ENCODE measurements around the gene TMCO1.
"Not testable (repeated sequence)": the region's sequence is repeated elsewhere in the genome, so short reads cannot be mapped to it uniquely, and the experiment has no call there.

The TMCO1 gene

GRCh38 chr1:165768513-165769394, at the start of gene TMCO1:
TSS of gene TMCO1 (minus strand) at chr1:165768868. CDS start at chr1:165768751, 117 bp downstream.
- DNase-seq: peak; percentile 77

GRCh38 chr1:165816826-165817497, 48.3 kb upstream of the TMCO1 start:
- no peak for DNase-seq

- no peak for DNase-seq
Observed at GRCh38 chr1:165816157-165816556, 47.5 kb upstream of the TMCO1 start.

- no peak for DNase-seq
Observed at GRCh38 chr1:165815725-165816124, 47.1 kb upstream of the TMCO1 start.

GRCh38 chr1:165807613-165808012, 38.9 kb upstream of the TMCO1 start:
- DNase-seq: no peak

- not testable (repeated sequence) for DNase-seq
Observed at GRCh38 chr1:165804513-165804912, 35.8 kb upstream of the TMCO1 start.

- no peak for DNase-seq
Observed at GRCh38 chr1:165799387-165799786, 30.7 kb upstream of the TMCO1 start.

GRCh38 chr1:165795894-165796293, 27.2 kb upstream of the TMCO1 start:
- no peak for DNase-seq

- DNase-seq: no peak
Observed at GRCh38 chr1:165793951-165794350, 25.3 kb upstream of the TMCO1 start.

- DNase-seq: no peak
Observed at GRCh38 chr1:165787741-165788140, 19.1 kb upstream of the TMCO1 start.

GRCh38 chr1:165783519-165783918, 14.9 kb upstream of the TMCO1 start:
- not testable (repeated sequence) for DNase-seq

GRCh38 chr1:165778197-165778596, 9.5 kb upstream of the TMCO1 start:
- not testable (repeated sequence) for DNase-seq

GRCh38 chr1:165773324-165773965, 4.8 kb upstream of the TMCO1 start:
- DNase-seq: no peak

GRCh38 chr1:165772739-165773138, 4.1 kb upstream of the TMCO1 start:
- DNase-seq: no peak

GRCh38 chr1:165764277-165764676, 4.4 kb downstream of the TMCO1 start:
- no peak for DNase-seq

- no peak for DNase-seq
Observed at GRCh38 chr1:165763442-165763841, 5.2 kb downstream of the TMCO1 start.

GRCh38 chr1:165762725-165763124, 5.9 kb downstream of the TMCO1 start:
- no peak for DNase-seq

- DNase-seq: no peak
Observed at GRCh38 chr1:165759095-165759494, 9.6 kb downstream of the TMCO1 start.

- no peak for DNase-seq
Observed at GRCh38 chr1:165755393-165756010, 13.2 kb downstream of the TMCO1 start.

- no peak for DNase-seq
Observed at GRCh38 chr1:165753934-165754333, 14.7 kb downstream of the TMCO1 start.

- DNase-seq: no peak
Observed at GRCh38 chr1:165748550-165748949, 20.1 kb downstream of the TMCO1 start.

- DNase-seq: no peak
Observed at GRCh38 chr1:165747632-165748447, 20.8 kb downstream of the TMCO1 start.
